ENCODE data around the gene ITGA3. TPM values are rescaled to one million over a fixed set of nuclear protein-coding genes. Genes with fewer than 3 reads are reported as not detected.

ITGA3 gene
- total and polyA plus RNA-seq, 2 of the 13 experiments (the other 11 are each of a cell fraction or from before 2014, with no cell fraction given): 0.48 to 0.69 TPM

GRCh38 chr17:50094753-50095619 lies 39.1 kb downstream of the ITGA3 start, which contains the start of gene PDK2 (continued):
- TF ChIP-seq MXD1 (CRISPR knock-in tag; IDR thresholded peaks at IDR 0.05) (peak; percentile 81; the same call in 1 of the 2 replicates), CTCF (CRISPR knock-in tag; IDR thresholded peaks at IDR 0.05) (no peak), ZNF296 (CRISPR knock-in tag; conservative IDR thresholded peaks at IDR 0.05) (no peak), KDM5A (IDR thresholded peaks at IDR 0.05; ENCODE audit: borderline replicate concordance, low read length) (peak; percentile 77), REST (IDR thresholded peaks at IDR 0.05; ENCODE audit: borderline replicate concordance in 1 of 2, low read depth in 1 of 2, low read length in 2 of 2) (no peak; a peak in 1 of 4 replicates), ATRX (CRISPR knock-in tag; IDR thresholded peaks at IDR 0.05; ENCODE audit: borderline replicate concordance) (no peak), PLSCR1 (CRISPR knock-in tag; IDR thresholded peaks at IDR 0.05; ENCODE audit: borderline replicate concordance) (no peak), ZNF142 (CRISPR knock-in tag; IDR thresholded peaks at IDR 0.05) (peak; percentile 84; the same call in 1 of the 2 replicates)
